Activated naive CD8-positive, alpha-beta T cell treated with anti-CD3 and anti-CD28 coated beads, Interleukin-2, amount 50 U/mL, for 24 hours (primary cell): ENCODE data around the gene RP9.
"Not testable (repeated sequence)": the region's sequence is repeated elsewhere in the genome, so short reads cannot be mapped to it uniquely, and the experiment has no call there.

Experiments used
- ATAC-seq: fragments of 150-1000 bp; cut with Tn5 transposase; one replicate; pipeline ENCODE4 v1.10.0; 2021
- DNase-seq: peaks from one replicate; pipeline ENCODE4 v3.0.0; 2021
- H3K27ac Mint-ChIP-seq: one replicate; pipeline ENCODE4 v1.8.0; 2021; ENCODE audit warnings: mild to moderate bottlenecking, mixed read lengths
- H3K27me3 Mint-ChIP-seq: one replicate; pipeline ENCODE4 v1.8.0; 2021; ENCODE audit warnings: mixed read lengths
- H3K36me3 Mint-ChIP-seq: one replicate; pipeline ENCODE4 v1.8.0; 2021; ENCODE audit warnings: low read depth, mixed read lengths
- H3K4me1 Mint-ChIP-seq: one replicate; pipeline ENCODE4 v1.8.0; 2021; ENCODE audit warnings: mixed read lengths
- H3K4me3 Mint-ChIP-seq: one replicate; pipeline ENCODE4 v1.8.0; 2021; ENCODE audit warnings: mild to moderate bottlenecking, moderate library complexity, mixed read lengths
- H3K9me3 Mint-ChIP-seq: one replicate; pipeline ENCODE4 v1.8.0; 2021; ENCODE audit warnings: mixed read lengths

RP9 gene

GRCh38 chr7:33127085-33127484, 17.9 kb upstream of the RP9 start:
- peaks cover 19% of the 10 kb centered on the region for H3K4me1 Mint-ChIP-seq
- no peaks in the 10 kb centered on the region for H3K36me3 Mint-ChIP-seq
- H3K27me3 Mint-ChIP-seq: peaks cover 2% of the 10 kb centered on the region
- no peak overlapping the region for H3K27ac Mint-ChIP-seq
- DNase-seq: no peak
- no peaks in the 10 kb centered on the region for H3K9me3 Mint-ChIP-seq
- ATAC-seq: no peak
- H3K4me3 Mint-ChIP-seq: no peak overlapping the region

- Mint-ChIP-seq H3K4me3 (no peak overlapping the region), H3K4me1 (no peaks in the 10 kb centered on the region), H3K27ac (no peak overlapping the region), H3K36me3 (peaks cover 3% of the 10 kb centered on the region), H3K9me3 (peaks cover 13% of the 10 kb centered on the region), H3K27me3 (peaks cover 28% of the 10 kb centered on the region)
- ATAC-seq: no peak
- no peak for DNase-seq
Observed at GRCh38 chr7:33118383-33118782, 9.2 kb upstream of the RP9 start.

- no peak overlapping the region for H3K27ac Mint-ChIP-seq
- H3K4me1 Mint-ChIP-seq: peaks cover 3% of the 10 kb centered on the region
- ATAC-seq (no peak), DNase-seq (no peak)
- peaks cover 25% of the 10 kb centered on the region for H3K27me3 Mint-ChIP-seq
- peaks cover 13% of the 10 kb centered on the region for H3K9me3 Mint-ChIP-seq
- H3K36me3 Mint-ChIP-seq: peaks cover 3% of the 10 kb centered on the region
- H3K4me3 Mint-ChIP-seq: no peak overlapping the region
Observed at GRCh38 chr7:33114976-33115375, 5.8 kb upstream of the RP9 start.

- ATAC-seq (no peak), DNase-seq (no peak)
- Mint-ChIP-seq H3K4me3 (no peak overlapping the region), H3K36me3 (no peaks in the 10 kb centered on the region), H3K27ac (no peak overlapping the region), H3K27me3 (peaks cover 9% of the 10 kb centered on the region), H3K9me3 (no peaks in the 10 kb centered on the region), H3K4me1 (peaks cover 24% of the 10 kb centered on the region)
Observed at GRCh38 chr7:33111614-33112013, 2.4 kb upstream of the RP9 start.

- Mint-ChIP-seq H3K36me3 (no peaks in the 10 kb centered on the region), H3K27me3 (peaks cover 9% of the 10 kb centered on the region), H3K9me3 (no peaks in the 10 kb centered on the region), H3K4me3 (peak overlapping the region; percentile 95), H3K4me1 (peaks cover 32% of the 10 kb centered on the region), H3K27ac (no peak overlapping the region)
- DNase-seq (no peak), ATAC-seq (no peak)
Observed at GRCh38 chr7:33109758-33110238, 594 bp upstream of the RP9 start.

- Mint-ChIP-seq H3K9me3 (no peaks in the 10 kb centered on the region), H3K36me3 (peaks cover 4% of the 10 kb centered on the region), H3K27ac (peak overlapping the region; percentile 84), H3K4me3 (peak overlapping the region; percentile 95), H3K4me1 (peaks cover 35% of the 10 kb centered on the region), H3K27me3 (peaks cover 6% of the 10 kb centered on the region)
- DNase-seq (peak; percentile 33), ATAC-seq (no peak)
Observed at GRCh38 chr7:33108554-33109004, 625 bp downstream of the RP9 start.

- no peaks in the 10 kb centered on the region for H3K9me3 Mint-ChIP-seq
- H3K36me3 Mint-ChIP-seq: peaks cover 14% of the 10 kb centered on the region
- ATAC-seq (no peak), DNase-seq (peak; percentile 16)
- peaks cover 2% of the 10 kb centered on the region for H3K27me3 Mint-ChIP-seq
- H3K4me1 Mint-ChIP-seq: peaks cover 36% of the 10 kb centered on the region
- H3K4me3 Mint-ChIP-seq: peak overlapping the region; percentile 95
- H3K27ac Mint-ChIP-seq: peak overlapping the region; percentile 84
Observed at GRCh38 chr7:33107136-33108066, 1.8 kb downstream of the RP9 start.

GRCh38 chr7:33101906-33102305, 7.3 kb downstream of the RP9 start:
- DNase-seq (no peak), ATAC-seq (no peak)
- no peak overlapping the region for H3K4me3 Mint-ChIP-seq
- H3K27ac Mint-ChIP-seq: no peak overlapping the region
- H3K36me3 Mint-ChIP-seq: peaks cover 43% of the 10 kb centered on the region
- no peaks in the 10 kb centered on the region for H3K27me3 Mint-ChIP-seq
- H3K9me3 Mint-ChIP-seq: no peaks in the 10 kb centered on the region
- peaks cover 19% of the 10 kb centered on the region for H3K4me1 Mint-ChIP-seq

GRCh38 chr7:33100770-33101169, 8.4 kb downstream of the RP9 start:
- Mint-ChIP-seq H3K4me3 (no peak overlapping the region), H3K36me3 (peaks cover 53% of the 10 kb centered on the region), H3K27ac (no peak overlapping the region)

GRCh38 chr7:33099154-33099940, 9.9 kb downstream of the RP9 start:
- H3K36me3 Mint-ChIP-seq: peaks cover 59% of the 10 kb centered on the region
- ATAC-seq (no peak), DNase-seq (no peak)
- no peak overlapping the region for H3K4me3 Mint-ChIP-seq
- H3K27ac Mint-ChIP-seq: peak overlapping the region; percentile 59
- peaks cover 6% of the 10 kb centered on the region for H3K4me1 Mint-ChIP-seq
- no peaks in the 10 kb centered on the region for H3K27me3 Mint-ChIP-seq
- no peaks in the 10 kb centered on the region for H3K9me3 Mint-ChIP-seq

More at GRCh38 chr7:33100770-33101169, 8.4 kb downstream of the RP9 start:
- DNase-seq (no peak), ATAC-seq (no peak)
- H3K4me1 Mint-ChIP-seq: peaks cover 10% of the 10 kb centered on the region
- H3K9me3 Mint-ChIP-seq: no peaks in the 10 kb centered on the region
- H3K27me3 Mint-ChIP-seq: no peaks in the 10 kb centered on the region

GRCh38 chr7:33094745-33095275, 14.4 kb downstream of the RP9 start:
- H3K27me3 Mint-ChIP-seq, H3K4me1 Mint-ChIP-seq, H3K9me3 Mint-ChIP-seq, DNase-seq, H3K4me3 Mint-ChIP-seq, ATAC-seq, H3K27ac Mint-ChIP-seq: not testable (repeated sequence)
- H3K36me3 Mint-ChIP-seq: peaks cover 45% of the 10 kb centered on the region

GRCh38 chr7:33093266-33093665, 15.9 kb downstream of the RP9 start:
- Mint-ChIP-seq H3K4me3 (no peak overlapping the region), H3K27me3 (no peaks in the 10 kb centered on the region), H3K36me3 (peaks cover 33% of the 10 kb centered on the region), H3K9me3 (no peaks in the 10 kb centered on the region), H3K4me1 (no peaks in the 10 kb centered on the region), H3K27ac (no peak overlapping the region)
- DNase-seq (no peak), ATAC-seq (no peak)

- H3K9me3 Mint-ChIP-seq: no peaks in the 10 kb centered on the region
- no peak overlapping the region for H3K4me3 Mint-ChIP-seq
- ATAC-seq (peak; percentile 33), DNase-seq (no peak)
- H3K27me3 Mint-ChIP-seq: no peaks in the 10 kb centered on the region
- H3K27ac Mint-ChIP-seq: no peak overlapping the region
- H3K36me3 Mint-ChIP-seq: peaks cover 23% of the 10 kb centered on the region
- no peaks in the 10 kb centered on the region for H3K4me1 Mint-ChIP-seq
Observed at GRCh38 chr7:33091641-33092191, 17.5 kb downstream of the RP9 start.

- Mint-ChIP-seq H3K4me1 (no peaks in the 10 kb centered on the region), H3K9me3 (no peaks in the 10 kb centered on the region), H3K4me3 (no peak overlapping the region), H3K27me3 (no peaks in the 10 kb centered on the region), H3K27ac (no peak overlapping the region), H3K36me3 (peaks cover 17% of the 10 kb centered on the region)
- DNase-seq: no peak
- no peak for ATAC-seq
Observed at GRCh38 chr7:33091111-33091531, 18.1 kb downstream of the RP9 start.
